HG03342 (cell line): Measurements from ENCODE around the gene CRMP1.

Source experiments
- ATAC-seq: cut with Tn5 transposase; IDR thresholded peaks from one replicate; pipeline ENCODE4 v1.9.1; 2021; ENCODE audit warnings: mild to moderate bottlenecking, moderate library complexity; ENCODE audit not compliant: unreplicated experiment

The CRMP1 gene

DNA sequence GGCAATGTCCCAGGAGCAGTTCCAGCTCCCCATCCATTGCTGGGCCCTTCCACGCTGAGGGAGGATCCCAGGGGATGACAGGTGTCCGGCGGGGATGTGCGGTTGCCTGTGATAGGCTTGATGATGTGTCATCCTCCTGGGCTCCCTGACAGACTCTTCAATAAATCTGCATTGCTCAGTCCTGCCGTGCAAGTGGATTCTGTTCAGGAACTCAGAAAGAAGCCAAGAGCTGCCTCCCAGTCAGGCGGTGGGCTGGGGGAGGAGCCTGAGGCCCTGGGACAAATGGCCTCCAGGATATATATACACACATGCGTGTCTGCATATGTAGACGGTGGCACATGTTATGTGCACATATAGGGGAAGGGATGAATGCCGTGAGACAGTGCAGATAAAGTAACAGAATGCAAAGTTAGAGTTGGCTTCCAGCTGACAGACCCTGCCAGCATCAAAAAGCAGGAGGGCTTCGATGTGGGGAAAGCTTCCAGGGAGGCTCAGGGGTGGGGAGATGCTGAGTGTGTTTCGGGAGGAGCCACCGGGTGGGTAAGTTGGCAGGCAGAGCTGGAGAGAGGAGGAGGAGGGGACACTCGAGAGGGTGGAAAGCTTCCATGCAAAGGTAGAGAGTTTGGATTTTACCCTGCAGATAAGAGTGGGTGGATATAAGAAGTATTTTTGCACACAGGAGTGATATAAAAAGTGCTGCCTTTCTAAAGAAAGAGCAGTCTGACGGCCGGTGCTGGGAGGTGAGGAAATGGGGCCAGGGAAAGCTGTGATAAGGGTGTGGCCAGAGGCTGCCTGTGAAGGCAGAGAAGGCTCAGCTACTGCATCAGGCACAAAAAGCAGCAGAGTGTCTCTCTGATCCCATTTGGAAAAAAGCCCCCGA lies 28.5 kb upstream of the CRMP1 start:
- ATAC-seq, result no peak

DNA sequence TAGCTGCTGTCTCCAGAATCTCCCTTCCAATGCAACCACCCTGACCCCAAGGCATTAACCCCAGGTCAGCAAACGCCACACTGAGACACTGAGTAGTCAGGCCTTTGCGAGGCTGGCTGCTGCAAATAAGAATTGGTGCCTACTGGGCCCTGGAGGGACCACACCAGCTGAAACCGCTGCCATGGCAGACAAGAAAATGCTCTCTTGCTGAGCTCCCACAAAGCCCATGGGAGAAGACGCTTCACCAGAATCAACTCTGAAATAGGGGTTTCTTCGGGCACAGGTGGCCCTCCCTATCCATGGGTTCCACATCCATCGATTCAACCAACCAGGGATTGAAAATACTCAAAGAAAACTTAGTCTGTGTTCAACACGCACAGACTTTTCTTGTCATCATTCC lies 26.7 kb upstream of the CRMP1 start:
- no peak for ATAC-seq

DNA sequence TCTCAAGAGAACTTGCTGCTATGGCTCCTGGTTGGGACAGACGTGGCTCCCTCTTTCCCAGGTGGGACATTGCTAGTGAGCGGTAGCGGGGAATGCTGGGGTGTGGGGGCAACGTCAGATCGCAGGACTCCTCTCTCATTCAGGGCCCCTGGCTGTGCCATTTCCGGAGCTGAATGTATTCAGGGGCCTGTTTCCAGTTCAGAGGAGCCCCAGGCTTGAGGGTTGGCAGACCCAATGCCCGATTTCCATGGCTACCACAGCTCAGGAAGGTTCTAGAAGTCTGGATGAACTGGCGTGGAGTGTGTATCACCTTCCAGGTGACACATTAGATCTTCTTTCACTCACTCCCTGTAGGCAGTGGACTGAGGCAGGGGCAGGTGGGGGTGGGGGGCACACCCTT lies 26.2 kb upstream of the CRMP1 start:
- no peak for ATAC-seq

DNA sequence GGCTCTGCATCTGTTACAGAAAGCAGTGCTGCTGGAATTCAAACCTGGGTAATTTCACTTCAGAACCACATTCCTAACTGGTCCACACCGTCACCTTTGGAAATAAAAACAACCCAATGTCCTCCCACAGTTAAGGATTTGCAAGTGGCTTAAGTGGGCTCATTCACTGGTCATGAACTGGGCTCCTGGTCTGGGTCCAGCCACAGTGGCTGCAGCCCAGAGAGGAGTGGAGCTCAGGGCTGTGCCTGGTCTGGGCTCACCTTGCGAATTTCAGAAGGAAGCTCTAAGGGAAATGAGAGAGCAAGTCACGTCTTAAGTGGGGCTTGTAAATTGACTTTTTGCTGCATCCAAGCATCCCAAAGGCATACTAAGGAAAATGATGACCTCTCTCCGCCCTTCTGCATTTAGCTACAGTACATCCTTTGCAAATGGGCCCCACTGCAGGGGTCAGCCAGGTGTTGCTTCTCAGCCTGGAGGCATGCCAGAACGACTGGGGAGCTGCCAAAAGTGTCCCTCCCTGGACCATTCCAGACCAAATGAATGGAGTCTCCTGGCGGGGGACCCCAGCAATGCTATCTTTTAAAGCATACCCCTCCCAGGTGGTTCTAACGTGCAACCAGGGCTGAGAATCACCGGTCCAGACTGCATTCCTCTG lies 25.6 kb upstream of the CRMP1 start:
- no peak for ATAC-seq

DNA sequence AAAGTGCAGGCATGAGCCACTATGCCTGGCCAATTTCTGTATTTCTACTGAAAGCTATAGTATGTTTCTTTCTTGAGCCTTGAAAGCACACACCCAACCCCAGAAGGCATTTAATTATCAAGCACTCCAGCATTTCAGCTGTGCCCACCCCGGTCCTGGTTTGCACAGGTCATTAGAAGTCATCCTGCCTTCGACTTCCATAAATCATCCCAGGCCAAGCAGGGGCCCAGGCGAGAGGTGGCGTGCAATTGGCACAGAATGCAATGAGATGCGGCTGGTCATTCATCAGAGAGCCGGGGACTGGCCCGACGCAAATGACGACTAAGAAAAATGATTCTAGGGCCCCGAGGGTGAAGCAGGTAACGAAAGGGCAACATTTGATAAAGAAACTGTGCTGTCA lies 24.8 kb upstream of the CRMP1 start:
- ATAC-seq, result no peak

DNA sequence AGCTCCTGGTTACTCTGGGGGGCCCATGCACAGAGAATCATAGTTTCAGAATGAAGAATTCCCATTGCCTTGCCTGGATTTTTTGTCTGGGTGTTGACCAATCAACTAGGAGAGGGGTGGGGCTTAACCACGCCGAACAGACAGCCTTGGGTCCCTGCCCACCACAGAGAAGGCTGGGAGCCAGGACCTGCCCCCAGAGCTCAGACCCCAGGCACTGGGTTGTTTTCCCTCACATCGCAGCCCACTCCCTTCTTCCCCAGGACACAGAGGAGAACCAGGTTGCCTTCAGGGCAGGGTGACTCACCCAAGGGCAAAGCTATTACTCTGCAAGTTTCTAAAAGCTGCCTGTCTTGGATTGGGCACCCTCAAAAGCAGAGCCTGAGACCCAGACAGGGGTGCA lies 23.3 kb upstream of the CRMP1 start:
- no peak for ATAC-seq

DNA sequence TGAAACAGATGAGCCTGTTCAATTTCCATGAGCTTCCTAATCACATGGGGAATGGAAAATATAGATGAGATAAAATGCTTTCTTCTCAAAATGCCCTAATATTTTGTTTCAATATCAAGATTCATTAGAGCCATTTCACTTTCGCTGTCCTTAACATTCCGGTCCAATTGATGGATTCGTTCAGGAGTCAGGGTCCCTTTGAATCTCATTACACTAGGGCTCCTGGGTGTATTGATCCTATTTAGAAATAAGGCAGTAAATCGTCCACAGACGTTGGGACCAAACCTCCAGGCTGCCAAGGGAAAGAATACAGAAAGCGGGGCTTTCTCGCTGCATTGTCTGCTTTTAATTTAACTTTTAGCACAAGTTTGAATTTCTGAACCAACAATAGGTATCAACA lies 20.6 kb upstream of the CRMP1 start:
- no peak for ATAC-seq

DNA sequence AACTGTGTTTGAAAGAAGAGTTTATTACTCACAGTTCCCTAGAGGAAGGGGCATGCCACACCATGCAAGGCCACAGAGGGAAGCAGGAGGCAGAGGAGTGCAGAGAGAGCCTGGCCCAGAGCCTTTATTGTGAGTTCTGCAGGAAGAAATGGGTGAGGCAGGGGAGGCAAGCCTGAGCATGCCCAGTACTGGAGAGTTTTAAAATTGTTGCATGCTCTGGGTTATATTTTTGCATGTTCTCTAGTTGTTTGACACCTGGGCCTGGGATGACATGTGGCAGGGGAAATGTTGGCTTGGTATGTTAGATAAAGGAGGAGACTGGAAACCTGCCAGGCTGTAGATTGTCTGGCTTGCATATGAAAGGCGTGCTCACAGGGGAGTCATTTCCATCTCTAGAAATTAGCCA lies 19.7 kb upstream of the CRMP1 start:
- ATAC-seq, result no peak

DNA sequence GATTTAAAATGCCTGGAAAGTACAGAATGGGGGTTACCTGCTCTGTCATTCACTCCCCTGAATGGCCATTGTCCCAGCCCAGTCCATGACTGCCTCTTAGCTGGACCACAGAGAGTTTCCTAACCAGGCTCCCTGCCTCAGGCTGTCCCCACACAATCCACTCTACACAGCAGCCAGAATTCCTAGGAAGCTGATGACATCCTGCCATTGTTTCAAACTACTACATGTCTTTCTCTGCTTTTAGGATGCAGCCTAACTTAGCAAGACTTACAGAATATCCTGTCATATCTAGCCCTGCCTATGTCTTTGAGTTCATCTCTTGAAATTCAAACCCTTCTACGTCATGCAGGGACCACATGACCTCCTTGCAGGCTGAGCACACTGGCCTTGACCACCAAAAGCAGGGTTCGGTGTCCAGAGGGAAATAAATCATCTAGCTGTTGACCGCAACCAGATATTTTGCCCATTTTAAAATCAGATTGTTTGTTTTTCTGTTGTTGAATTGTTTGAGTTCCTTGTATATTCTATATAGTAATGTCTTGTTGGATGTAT lies 16.1 kb upstream of the CRMP1 start:
- no peak for ATAC-seq

DNA sequence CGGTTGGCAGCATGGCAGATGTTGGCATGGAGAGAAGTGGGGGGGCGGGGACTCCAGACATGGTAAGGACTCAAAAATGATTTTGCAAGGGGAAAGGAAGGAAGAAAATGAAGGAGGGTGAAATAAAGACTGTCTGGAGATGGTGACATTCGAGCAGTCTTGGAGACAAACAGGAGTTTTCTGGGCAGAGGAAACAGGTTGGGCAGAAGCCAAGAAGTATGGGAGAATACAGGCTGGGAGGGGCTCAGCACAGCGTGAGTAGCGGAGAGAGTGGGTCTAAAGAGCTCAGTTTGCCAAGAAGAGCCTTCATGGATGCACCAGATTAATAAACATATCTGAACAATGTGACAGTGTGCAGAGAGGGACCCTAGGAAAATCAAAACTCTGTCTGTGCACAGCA lies 13.3 kb upstream of the CRMP1 start:
- no peak for ATAC-seq

DNA sequence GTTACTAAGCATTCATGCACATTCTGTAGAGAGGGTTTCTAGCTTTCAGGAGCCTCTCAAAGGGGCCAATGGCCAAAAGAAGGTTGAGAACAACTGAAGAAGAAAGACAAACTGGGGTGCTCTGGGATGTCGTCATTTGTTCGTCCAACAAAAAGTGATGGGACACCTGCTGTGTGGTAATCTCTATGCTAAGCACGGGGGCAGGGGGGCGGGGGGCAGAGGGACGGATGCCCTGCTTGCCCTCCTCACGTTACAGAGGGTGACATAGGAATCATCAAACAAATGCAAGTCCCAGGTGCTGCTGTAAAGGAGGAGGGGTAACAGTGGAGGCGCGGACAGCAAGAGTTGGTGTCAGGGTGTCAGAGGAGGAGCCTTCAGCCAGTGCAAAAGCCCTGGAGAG lies 12.8 kb upstream of the CRMP1 start:
- no peak for ATAC-seq

DNA sequence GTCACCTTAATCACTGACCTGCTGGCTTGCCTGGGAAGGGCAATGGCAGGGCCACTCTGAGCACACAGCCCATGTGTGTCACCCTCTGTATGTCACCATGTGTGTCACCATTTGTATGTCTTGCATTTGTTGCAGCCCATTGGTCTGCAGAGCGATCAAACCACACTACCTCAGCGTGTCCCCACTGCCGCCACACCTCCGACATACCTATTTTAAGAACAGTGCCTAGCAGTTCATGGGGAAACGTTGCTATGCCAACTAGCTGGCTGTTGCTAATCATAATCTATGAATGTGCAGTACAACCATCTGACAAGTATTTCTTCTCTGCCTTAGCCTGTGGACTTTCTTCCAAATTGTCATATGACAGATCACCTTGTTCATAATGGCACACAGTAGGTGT lies 8.0 kb upstream of the CRMP1 start:
- ATAC-seq, result no peak

DNA sequence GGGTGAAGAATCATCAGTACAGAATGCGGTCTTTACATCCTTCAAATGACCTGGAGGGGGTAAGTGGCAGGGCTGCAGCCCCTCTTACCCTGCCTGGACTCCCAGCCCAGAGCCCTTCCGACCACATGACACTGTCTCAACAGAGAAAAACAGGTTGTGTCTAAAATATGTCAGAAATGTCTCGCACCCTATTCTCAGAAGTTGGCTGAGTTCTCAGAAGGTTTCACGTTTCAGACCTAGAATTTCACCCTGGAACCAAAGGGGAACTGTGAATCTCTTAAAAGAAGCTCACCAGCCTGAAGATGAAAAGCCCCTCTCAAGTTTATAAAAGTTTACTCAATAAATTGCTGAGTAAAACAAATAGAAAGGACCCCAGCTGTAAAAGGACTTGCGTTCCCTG lies 7.0 kb upstream of the CRMP1 start:
- ATAC-seq, result no peak

DNA sequence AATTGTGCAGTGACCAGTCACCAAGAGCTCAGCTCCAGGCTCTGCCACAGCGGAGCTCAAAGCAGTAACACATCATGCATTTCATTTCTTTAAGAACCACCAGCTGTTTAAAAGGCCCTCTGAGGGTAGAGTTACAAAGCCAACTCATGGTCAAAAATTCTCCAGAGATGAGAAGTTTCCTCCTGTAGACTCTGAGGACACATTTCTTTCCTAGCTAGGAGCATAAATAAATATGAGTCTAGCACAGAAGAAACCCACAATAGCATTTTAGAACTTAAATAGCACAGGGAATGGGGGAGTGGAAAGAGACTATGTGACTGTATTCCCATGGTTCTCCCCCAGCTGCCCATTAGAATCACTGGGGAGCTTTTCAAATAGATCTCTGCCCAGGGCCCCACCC lies 6.5 kb upstream of the CRMP1 start:
- no peak for ATAC-seq

DNA sequence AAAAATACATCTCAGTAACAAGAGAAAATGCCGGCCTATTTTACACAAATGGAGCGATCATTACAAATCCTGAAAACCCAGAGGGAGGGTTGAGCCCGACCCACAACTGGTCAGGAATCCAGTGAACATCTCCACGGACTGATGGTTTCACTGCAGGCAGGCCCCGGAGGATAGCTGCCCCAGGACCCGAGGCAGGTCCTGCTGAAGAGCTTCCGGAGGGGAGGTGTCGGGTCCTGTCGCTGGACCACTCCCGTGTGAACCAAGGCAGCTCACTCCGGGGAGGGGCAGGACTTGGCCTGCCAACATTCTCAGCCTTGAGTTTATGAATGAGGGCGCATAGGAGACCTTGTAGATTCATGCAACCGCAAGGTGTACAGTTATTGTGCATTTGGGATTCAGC lies 4.8 kb upstream of the CRMP1 start:
- no peak for ATAC-seq

DNA sequence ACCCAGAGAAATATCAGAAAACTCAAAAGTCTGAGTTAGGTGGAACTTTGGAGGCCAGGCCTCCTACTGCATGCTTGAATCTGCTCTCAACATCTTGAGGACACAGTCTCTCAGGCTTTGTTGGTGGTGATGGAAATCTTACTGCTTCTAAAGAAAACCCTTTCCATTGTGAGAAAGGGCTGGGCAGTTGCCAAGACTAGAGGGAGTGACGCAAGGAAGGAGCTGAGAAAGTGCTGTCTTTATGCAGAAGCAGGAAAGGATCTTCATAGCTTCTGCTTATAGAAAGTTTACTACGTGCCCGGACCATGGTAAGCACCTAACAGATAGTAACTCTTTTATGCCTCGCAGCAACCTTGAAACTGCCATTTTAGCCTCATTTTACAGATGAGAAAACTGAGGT lies 2.4 kb upstream of the CRMP1 start:
- ATAC-seq, result no peak

DNA sequence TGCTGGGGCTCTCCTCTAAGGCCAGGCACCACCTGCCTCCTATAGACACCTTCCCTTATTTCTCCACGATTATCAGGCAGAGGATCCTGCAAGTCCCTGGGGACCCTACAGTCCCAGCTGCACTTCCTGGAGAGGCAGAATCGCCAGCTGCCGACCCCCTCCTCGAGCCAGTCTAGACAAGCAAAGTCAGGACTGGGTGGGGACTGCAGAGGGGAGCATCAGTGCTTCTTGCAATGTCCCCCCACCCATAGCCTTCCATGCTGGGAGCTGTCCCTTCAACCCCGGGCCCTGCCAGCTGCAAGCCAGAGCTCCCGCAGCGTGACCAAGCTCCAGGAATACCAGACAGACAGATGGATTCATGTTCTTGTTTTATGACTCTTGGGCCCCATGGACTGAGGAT lies 1.4 kb upstream of the CRMP1 start:
- no peak for ATAC-seq

DNA sequence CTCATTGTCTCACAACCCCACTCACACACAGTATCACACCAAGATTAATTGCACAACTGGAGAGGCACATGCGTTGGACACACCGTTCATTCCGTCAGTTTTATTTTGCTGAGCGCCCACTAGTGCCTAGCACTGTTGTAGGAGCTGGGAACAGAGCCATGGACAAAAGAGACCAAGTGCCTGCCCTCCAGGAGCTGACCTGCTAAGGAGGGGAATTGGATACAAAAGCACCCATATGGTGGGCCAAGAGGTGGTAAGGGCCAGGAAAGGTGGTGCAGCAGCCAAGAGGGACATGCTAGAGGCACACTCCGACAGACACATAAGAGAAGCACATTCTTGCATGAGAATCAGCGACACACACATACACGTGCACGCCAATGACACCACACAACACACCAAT lies 705 bp upstream of the CRMP1 start:
- ATAC-seq, result no peak

DNA sequence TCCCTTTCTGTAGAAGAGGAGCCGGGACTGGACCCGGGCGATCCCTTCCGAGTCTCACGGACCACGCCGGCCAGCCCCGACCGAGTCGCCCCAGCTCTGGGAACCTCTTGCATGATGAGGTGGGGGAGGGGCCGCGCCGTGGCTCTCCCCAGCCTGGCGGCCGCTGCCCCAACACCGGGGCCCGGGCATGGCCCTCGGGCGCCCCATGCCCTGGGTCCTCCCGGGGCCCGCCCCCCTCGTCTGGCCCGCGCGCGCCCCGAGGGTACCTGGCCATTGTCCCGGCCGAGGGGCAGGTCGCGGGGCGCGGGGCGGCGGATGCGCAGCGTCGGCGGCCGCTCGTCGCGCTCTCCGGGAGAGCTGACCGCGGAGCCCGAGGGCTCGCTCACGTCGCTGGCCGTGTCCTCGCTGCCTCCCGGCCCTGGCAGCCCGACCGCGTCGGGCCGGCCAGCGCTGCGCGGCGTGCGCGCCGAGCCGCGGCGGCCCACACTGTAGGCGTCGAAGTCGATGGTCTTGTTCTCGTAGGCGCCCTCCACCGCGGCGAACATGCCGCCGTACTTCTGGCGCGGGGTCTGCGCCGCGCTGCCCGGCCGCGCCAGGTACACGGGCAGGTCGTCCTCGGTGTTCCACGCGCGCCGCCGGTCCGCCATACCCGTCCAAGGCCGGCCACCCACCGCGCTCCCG lies 423 bp downstream of the CRMP1 start:
- ATAC-seq, result no peak

DNA sequence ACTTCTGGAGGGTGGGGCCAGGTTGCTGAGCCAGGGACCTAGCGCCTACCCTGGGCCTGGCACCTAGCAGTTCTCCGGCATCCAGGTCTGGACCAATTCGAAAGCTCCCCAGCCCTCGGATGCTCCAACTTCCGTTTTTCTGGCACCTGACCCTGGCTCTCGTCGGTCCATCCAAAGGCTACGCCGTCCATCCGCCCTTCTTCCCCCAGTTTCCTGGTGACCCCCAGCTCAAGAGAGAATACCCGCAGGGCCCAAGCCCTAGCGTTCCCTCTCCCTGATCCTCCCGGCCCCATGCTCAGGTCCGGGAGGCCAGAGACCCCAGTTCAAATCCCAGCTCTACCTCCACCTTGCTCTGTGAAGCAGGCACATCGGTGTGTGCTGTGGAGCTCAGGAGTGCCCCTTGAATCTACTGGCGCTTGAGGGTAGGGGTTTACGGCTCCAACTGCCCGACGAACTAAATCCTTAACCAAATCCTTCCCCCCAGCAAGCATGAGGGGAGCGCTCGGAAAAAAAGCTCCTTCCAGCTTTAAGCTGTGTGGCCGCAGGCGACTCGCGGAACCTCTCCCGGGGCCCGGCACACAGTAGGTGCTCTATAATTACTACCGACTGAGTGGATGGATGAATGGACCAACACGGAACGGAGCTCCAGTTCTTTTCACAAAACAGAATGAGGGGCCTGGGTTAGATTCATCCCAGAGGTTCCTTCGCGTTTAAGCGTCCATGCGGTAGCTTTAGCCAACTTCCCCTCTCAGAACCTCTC lies 1.1 kb downstream of the CRMP1 start:
- ATAC-seq, result no peak
